Pancreas (tissue), 10 donors: ENCODE measurements around the gene EDAR. TPM values are rescaled to one million over a fixed set of nuclear protein-coding genes. Genes with fewer than 3 reads are reported as not detected.

Experiments used
- ATAC-seq, 4 donors: fragments of 200-7000 bp; cut with Tn5 transposase; one replicate each; pipeline versions ENCODE4 v1.8.0 to v1.9.1; 2020; ENCODE audit warnings: mild to moderate bottlenecking in 4 of 4, moderate library complexity in 4 of 4
- DNase-seq, 6 donors: peaks; one replicate each; pipeline ENCODE4 v3.0.0-alpha.2; 2020
- FAIRE-seq: peaks from 2 replicates; lab custom pipeline; 2012; peaks lifted over from hg19 to GRCh38; lab: Jason Lieb, UNC
- H3K27ac ChIP-seq, 4 donors: fragments of 200-600 bp; sonication (generic); 1 replicate in 3 of 4; 2 replicates in 1 of 4; pipeline versions ENCODE4 v1.5.0 to v1.8.0; 2020
- H3K27me3 ChIP-seq, 4 donors: fragments of 200-600 bp; one replicate each; pipeline ENCODE4 v1.8.0; 2021
- H3K36me3 ChIP-seq, 3 donors: fragments of 200-600 bp; sonication (generic) in 1 of 3; one replicate each; pipeline versions ENCODE4 v1.5.0 to v1.8.0; 2020 to 2021
- H3K4me1 ChIP-seq, 3 donors: fragments of 200-600 bp; one replicate each; pipeline ENCODE4 v1.8.0; 2021
- H3K4me3 ChIP-seq, 4 donors: fragments of 200-600 bp; sonication (generic) in 2 of 4; one replicate each; pipeline versions ENCODE4 v1.5.0 to v1.8.0; 2020 to 2021
- H3K9me3 ChIP-seq, 4 donors: fragments of 200-600 bp; one replicate each; pipeline ENCODE4 v1.8.0; 2021
- WGBS, 2 donors: extraction: QIAGEN DNeasy Blood & Tissue Kit; methylation state at CpG; one replicate each; pipeline ENCODE4 v1.1.7; 2013; 5-methylcytosine and 5-hydroxymethylcytosine counted together
- intact Hi-C, 3 donors: fragments of 100-400 bp; cut with DNase I; formaldehyde crosslinking; loops; one replicate each; pipeline versions ENCODE4 v1.11.1 to v1.14.2; 2022
- polyA plus RNA-seq, 2 donors: library from polyadenylated mRNA; stranded (reverse); fragments of 200-250 nt; gene quantifications; one replicate each; pipeline ENCODE4 v1.2.3, GENCODE V29; 2013
- total RNA-seq, 6 donors: library from RNA; stranded (reverse); fragmentation: NEBNext Ultra II Directional in 4 of 6; extraction: Animal tissue kit (Norgen Biotek cat#: 25700) in 4 of 6; gene quantifications; one replicate each; pipeline versions ENCODE4 v1.2.1 to v1.2.4, GENCODE V29; 2021 to 2023
- TF ChIP-seq, protein P1 (sequence below), 4 donors: fragments of 200-600 bp; sonication (generic) in 3 of 4; IDR thresholded peaks; one replicate each; pipeline versions ENCODE4 v1.5.0 to v1.8.0; 2021; ENCODE audit warnings: antibody characterized with exemption in 4 of 4
- donor health status: healthy with polysubstance abuse.
- donor health status: DM: no; HTN: no; CAD: no; lungs with moderate emphysema.
- donor health status: DM: no; HTN: no; CAD: no.
- donor health status: control.
- donor health status: control.
- donor health status: Bipolar disorder and iron deficiency.
- donor health status: DM: yes; HTN: yes; CAD: no.
- donor health status: DM: no; HTN: no; CAD: no.
- donor health status: DM: no; HTN: no; CAD: no.
- donor health status: DM: yes; HTN: yes; CAD: no.

EDAR gene
- total and polyA plus RNA-seq, 8 donors = 0.05 to 0.41 (median 0.12) TPM

DNA sequence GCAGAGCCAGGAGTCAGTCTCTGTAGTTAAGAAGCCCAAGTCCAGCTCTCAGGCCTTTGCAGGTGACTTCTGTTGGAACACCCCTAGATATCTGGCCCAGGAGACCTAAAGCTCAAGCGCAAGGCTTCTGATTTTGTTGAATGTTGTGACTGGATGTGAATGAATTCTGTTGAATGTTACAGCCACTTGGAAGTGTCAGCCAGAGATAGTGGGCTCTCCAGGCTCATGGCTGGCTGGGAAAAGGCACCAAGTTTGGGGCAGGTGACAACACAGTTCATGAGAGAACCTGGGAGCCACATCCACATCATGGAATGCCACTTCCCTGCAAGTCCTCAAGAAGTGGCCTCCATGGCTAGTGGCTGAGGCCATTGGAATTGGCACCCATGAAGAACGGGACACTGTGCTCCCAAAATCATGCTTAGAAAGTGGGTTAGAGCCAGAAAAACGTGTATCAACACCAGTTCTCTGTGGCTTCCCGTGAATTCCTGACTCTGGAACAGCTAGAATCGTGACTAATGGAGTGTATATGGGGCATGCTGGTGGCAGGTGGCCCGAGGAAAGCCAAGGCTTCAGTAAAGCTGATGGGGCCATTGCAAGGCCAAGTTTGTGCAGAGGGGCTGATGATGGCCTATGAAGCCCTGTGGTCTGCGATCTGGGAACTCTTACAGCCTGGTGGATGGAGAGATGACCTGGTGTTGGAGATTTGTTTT, 30.2 kb downstream of the EDAR start:
- intact Hi-C loops = no loop called here
- Histone ChIP-seq H3K9me3 (no peaks in the 10 kb centered on the region), H3K27ac (no peak overlapping the region), H3K36me3 (no peaks in the 10 kb centered on the region), H3K4me3 (no peak overlapping the region), H3K4me1 (no peaks in the 10 kb centered on the region), H3K27me3 (no peaks in the 10 kb centered on the region)
- WGBS, 2 donors = 69 to 75% methylated on average over 7 of the region's 7 CpGs
- TF ChIP-seq, protein P1, sequence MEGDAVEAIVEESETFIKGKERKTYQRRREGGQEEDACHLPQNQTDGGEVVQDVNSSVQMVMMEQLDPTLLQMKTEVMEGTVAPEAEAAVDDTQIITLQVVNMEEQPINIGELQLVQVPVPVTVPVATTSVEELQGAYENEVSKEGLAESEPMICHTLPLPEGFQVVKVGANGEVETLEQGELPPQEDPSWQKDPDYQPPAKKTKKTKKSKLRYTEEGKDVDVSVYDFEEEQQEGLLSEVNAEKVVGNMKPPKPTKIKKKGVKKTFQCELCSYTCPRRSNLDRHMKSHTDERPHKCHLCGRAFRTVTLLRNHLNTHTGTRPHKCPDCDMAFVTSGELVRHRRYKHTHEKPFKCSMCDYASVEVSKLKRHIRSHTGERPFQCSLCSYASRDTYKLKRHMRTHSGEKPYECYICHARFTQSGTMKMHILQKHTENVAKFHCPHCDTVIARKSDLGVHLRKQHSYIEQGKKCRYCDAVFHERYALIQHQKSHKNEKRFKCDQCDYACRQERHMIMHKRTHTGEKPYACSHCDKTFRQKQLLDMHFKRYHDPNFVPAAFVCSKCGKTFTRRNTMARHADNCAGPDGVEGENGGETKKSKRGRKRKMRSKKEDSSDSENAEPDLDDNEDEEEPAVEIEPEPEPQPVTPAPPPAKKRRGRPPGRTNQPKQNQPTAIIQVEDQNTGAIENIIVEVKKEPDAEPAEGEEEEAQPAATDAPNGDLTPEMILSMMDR (IDR thresholded peaks at IDR 0.05) = no peak
- FAIRE-seq = no peak
- ATAC-seq = no peak
- no peak for DNase-seq

DNA sequence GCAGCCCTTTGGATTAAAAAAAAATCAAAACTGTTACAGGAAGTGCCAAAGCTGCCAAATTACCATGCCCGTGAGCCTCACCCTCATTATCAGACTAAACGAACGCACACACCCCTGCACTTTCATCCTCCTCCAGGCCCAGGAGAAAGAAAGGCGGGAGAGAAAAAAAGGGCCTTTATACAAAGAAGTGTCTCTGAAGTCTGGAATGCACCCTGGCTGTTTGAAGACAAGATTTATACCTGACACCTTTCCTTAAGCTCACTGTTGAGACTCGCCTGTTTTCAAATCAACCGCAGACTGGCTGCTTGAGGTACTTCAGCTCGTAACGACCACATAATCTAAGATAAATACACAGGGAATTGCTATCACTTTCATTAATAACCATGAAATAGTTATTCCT, 31.0 kb downstream of the EDAR start:
- Histone ChIP-seq H3K36me3 (no peaks in the 10 kb centered on the region), H3K4me1 (no peaks in the 10 kb centered on the region), H3K27ac (no peak overlapping the region), H3K4me3 (no peak overlapping the region), H3K27me3 (no peaks in the 10 kb centered on the region), H3K9me3 (no peaks in the 10 kb centered on the region)
- TF ChIP-seq, protein P1 (IDR thresholded peaks at IDR 0.05) = no peak
- 60 to 63% methylated on average over 8 of the region's 8 CpGs for WGBS, 2 donors
- no peak for FAIRE-seq
- peak in 2 of 4 donors; percentile 56 to 60 for ATAC-seq
- no peak for DNase-seq
- intact Hi-C loops = no loop called here

DNA sequence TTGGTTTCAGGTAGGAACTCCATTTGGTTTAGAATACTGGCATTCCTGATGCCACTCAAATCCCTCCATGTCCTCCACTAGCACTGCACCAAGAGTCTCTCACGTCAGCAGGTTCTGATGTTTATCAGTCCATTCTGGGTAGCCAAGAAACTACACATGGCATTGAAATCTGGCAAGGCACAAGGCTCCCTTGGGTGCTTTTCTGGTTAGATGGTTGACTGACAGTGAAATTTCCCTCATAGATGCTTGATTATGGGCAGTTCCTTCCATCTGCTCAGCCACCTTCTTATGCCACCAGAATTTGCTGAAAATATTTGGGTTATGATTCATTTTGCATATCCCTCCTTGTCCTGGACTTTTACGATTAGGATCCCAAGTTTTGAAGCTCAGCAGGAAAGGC, 32.6 kb downstream of the EDAR start:
- no peaks in the 10 kb centered on the region for H3K27me3 ChIP-seq
- DNase-seq (no peak), FAIRE-seq (no peak), ATAC-seq (no peak)
- no peak overlapping the region for H3K27ac ChIP-seq
- no peak overlapping the region for H3K4me3 ChIP-seq
- intact Hi-C loops = no loop called here
- 81 to 85% methylated on average over 2 of the region's 2 CpGs for WGBS, 2 donors
- H3K4me1 ChIP-seq = no peaks in the 10 kb centered on the region
- TF ChIP-seq, protein P1 (IDR thresholded peaks at IDR 0.05) = no peak
- no peaks in the 10 kb centered on the region for H3K36me3 ChIP-seq
- no peaks in the 10 kb centered on the region for H3K9me3 ChIP-seq

DNA sequence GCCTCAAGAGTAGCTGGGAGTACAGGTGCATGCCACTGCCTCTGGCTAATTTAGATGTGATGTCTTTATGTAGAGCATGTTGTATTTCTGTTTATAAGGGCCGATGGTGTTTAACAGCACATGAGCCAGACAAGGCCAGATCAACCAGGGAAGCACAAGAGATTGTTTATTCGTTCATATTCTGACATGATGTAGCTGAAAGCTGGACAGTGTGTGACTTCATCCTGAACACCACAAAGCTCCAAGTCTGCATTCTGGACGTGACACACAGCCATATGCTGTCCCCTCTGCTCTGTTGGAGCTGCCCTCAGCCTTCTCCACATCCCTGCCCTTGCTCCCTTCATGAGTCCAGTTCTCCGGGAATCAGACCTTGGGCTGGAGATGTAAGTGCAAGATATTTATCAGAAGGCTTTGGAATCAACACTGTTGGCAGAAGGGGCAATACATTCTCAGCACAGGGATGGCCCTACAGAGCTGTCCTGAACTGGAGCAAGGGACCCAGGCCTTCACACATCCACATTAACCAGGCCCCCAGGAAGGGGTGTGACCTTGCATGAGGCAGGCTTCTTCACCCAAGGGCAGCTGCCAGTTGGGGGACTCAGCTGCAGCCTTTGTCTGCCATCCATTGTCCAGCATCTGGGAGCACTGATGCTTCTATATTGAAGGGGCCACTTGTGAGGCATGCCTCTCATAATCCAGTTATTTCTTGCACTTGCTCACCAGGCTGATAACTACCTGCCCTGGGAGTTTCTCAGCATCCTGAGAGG, 38.5 kb downstream of the EDAR start:
- DNase-seq (no peak), ATAC-seq (no peak), FAIRE-seq (no peak)
- H3K27ac ChIP-seq = no peak overlapping the region
- intact Hi-C loops = no loop called here
- TF ChIP-seq, protein P1 (IDR thresholded peaks at IDR 0.05) = no peak
- no peaks in the 10 kb centered on the region for H3K9me3 ChIP-seq
- H3K27me3 ChIP-seq = no peaks in the 10 kb centered on the region
- 50 to 62% methylated on average over 4 of the region's 4 CpGs for WGBS, 2 donors
- H3K4me1 ChIP-seq = no peaks in the 10 kb centered on the region
- no peak overlapping the region for H3K4me3 ChIP-seq
- H3K36me3 ChIP-seq = no peaks in the 10 kb centered on the region
